ENCODE measurements around the gene GPD1. TPM values are rescaled to one million over a fixed set of nuclear protein-coding genes. Genes with fewer than 3 reads are reported as not detected.

GPD1 gene
- total RNA-seq, 2 experiments from 2014 or later, result 0.41 to 0.47 TPM

- no peak overlapping the region for H3K27ac ChIP-seq (ENCODE audit: low read depth in 1 of 2, low read length in 2 of 2)
- Mint-ChIP-seq H3K27me3 (no peaks in the 10 kb centered on the region), H3K4me3 (no peak overlapping the region), H3K9me3 (no peaks in the 10 kb centered on the region), H3K36me3 (ENCODE audit: low read depth) (peaks cover 78% of the 10 kb centered on the region), H3K4me1 (ENCODE audit: low read depth) (peaks cover 33% of the 10 kb centered on the region), H3K27ac (no peak overlapping the region)
- ChIA-PET POLR2A (interaction anchor here (1.9 to 7.7 kb wide), 2 partner anchors 15 to 39 kb away, joined by 5 to 39 read pairs; partner anchors contain the start of genes CERS5 and COX14), CTCF (interaction anchor here (0.6 to 1.3 kb wide), 4 partner anchors 10 to 419 kb away, joined by 3 to 4 read pairs (median 4); partner anchors contain the start of gene SMARCD1)
- H3K36me3 ChIP-seq (ENCODE audit: insufficient read depth, low read length), result peaks cover 71% of the 10 kb centered on the region
- TF ChIP-seq CTCF (IDR thresholded peaks at IDR 0.05), result no peak
- ATAC-seq (ENCODE audit: poor library complexity) (no peak), DNase-seq (no peak)
- peaks cover 4% of the 10 kb centered on the region for H3K4me1 ChIP-seq (ENCODE audit: insufficient read depth, low read length)
- H3K27me3 ChIP-seq (ENCODE audit: control insufficient read depth in 1 of 2, insufficient read depth in 2 of 2, low read length in 2 of 2), result no peaks in the 10 kb centered on the region
- H3K4me3 ChIP-seq (ENCODE audit: low read length), result no peak overlapping the region
- no peaks in the 10 kb centered on the region for H3K9me3 ChIP-seq (ENCODE audit: control insufficient read depth in 1 of 2, insufficient read depth in 1 of 2, low read length in 2 of 2)
- intact Hi-C loops (cut with DNase I, micrococcal nuclease), result loop anchor here in 1 of 2 experiments (1.0 kb wide), 1 partner anchor 10 kb away; no protein-coding TSS in a partner anchor
Observed at GRCh38 chr12:50127546-50127945, 23.7 kb downstream of the GPD1 start.

GRCh38 chr12:50129290-50129689, 25.5 kb downstream of the GPD1 start:
- no peaks in the 10 kb centered on the region for H3K9me3 Mint-ChIP-seq
- no peak for DNase-seq
- Histone ChIP-seq H3K9me3 (ENCODE audit: control insufficient read depth in 1 of 2, insufficient read depth in 1 of 2, low read length in 2 of 2) (no peaks in the 10 kb centered on the region), H3K4me1 (ENCODE audit: insufficient read depth, low read length) (peaks cover 4% of the 10 kb centered on the region), H3K36me3 (ENCODE audit: insufficient read depth, low read length) (peaks cover 70% of the 10 kb centered on the region), H3K27me3 (ENCODE audit: control insufficient read depth in 1 of 2, insufficient read depth in 2 of 2, low read length in 2 of 2) (no peaks in the 10 kb centered on the region), H3K27ac (ENCODE audit: low read depth in 1 of 2, low read length in 2 of 2) (no peak overlapping the region), H3K4me3 (ENCODE audit: low read length) (no peak overlapping the region)
- TF ChIP-seq CTCF (IDR thresholded peaks at IDR 0.05), result no peak
- H3K27me3 Mint-ChIP-seq, result no peaks in the 10 kb centered on the region
- ChIA-PET POLR2A (interaction anchor here (1.0 to 7.7 kb wide), 4 partner anchors 13 to 47 kb away, joined by 3 to 39 read pairs (median 4); partner anchors contain the start of genes COX14 and GPD1), CTCF (interaction anchor here (0.7 to 1.0 kb wide), 2 partner anchors 18 to 90 kb away, joined by 3 read pairs; partner anchors contain the start of gene COX14)
- intact Hi-C loops (cut with DNase I, micrococcal nuclease), result no loop called here
- H3K4me3 Mint-ChIP-seq, result no peak overlapping the region
- no peak for ATAC-seq (ENCODE audit: poor library complexity)
- peaks cover 30% of the 10 kb centered on the region for H3K4me1 Mint-ChIP-seq (ENCODE audit: low read depth)
- peaks cover 79% of the 10 kb centered on the region for H3K36me3 Mint-ChIP-seq (ENCODE audit: low read depth)
- no peak overlapping the region for H3K27ac Mint-ChIP-seq

- Mint-ChIP-seq H3K27me3 (no peaks in the 10 kb centered on the region), H3K27ac (peak overlapping the region; percentile 16), H3K9me3 (no peaks in the 10 kb centered on the region), H3K4me3 (no peak overlapping the region), H3K36me3 (ENCODE audit: low read depth) (peaks cover 75% of the 10 kb centered on the region), H3K4me1 (ENCODE audit: low read depth) (peaks cover 16% of the 10 kb centered on the region)
- H3K4me1 ChIP-seq (ENCODE audit: insufficient read depth, low read length), result no peaks in the 10 kb centered on the region
- peak; percentile 65 for ATAC-seq (ENCODE audit: poor library complexity)
- POLR2A ChIA-PET, result interaction anchor here (0.8 to 1.8 kb wide), 5 partner anchors 16 to 90 kb away, joined by 3 to 16 read pairs (median 3); partner anchors contain the start of genes COX14 and SMARCD1
- no peak overlapping the region for H3K4me3 ChIP-seq (ENCODE audit: low read length)
- peaks cover 84% of the 10 kb centered on the region for H3K36me3 ChIP-seq (ENCODE audit: insufficient read depth, low read length)
- no peaks in the 10 kb centered on the region for H3K27me3 ChIP-seq (ENCODE audit: control insufficient read depth in 1 of 2, insufficient read depth in 2 of 2, low read length in 2 of 2)
- peak; percentile 82 for TF ChIP-seq CTCF (IDR thresholded peaks at IDR 0.05)
- H3K9me3 ChIP-seq (ENCODE audit: control insufficient read depth in 1 of 2, insufficient read depth in 1 of 2, low read length in 2 of 2), result no peaks in the 10 kb centered on the region
- CTCF ChIA-PET, result interaction anchor here (0.7 to 4.0 kb wide), 20 partner anchors 9 to 532 kb away, joined by 3 to 28 read pairs (median 4); partner anchors contain the start of genes CERS5, COX14 and SMARCD1
- DNase-seq, result peak in 3 of 14 experiments; percentile 61 to 70 (median 63)
- no peak overlapping the region for H3K27ac ChIP-seq (ENCODE audit: low read depth in 1 of 2, low read length in 2 of 2)
- intact Hi-C loops (cut with DNase I, micrococcal nuclease), result loop anchor here (1.0 to 10.0 kb wide), 6 partner anchors 41 to 182 kb away; no protein-coding TSS in a partner anchor
Observed at GRCh38 chr12:50132505-50133135, 28.8 kb downstream of the GPD1 start.

Measured in CD4-positive, alpha-beta T cell (primary cell).